NCI-H1417 treated with DMSO at 0.1 percent for 48 hours (cell line): ENCODE data around the gene CEP170.
"Not testable (repeated sequence)": the region's sequence is repeated elsewhere in the genome, so short reads cannot be mapped to it uniquely, and the experiment has no call there.

ENCODE experiments used
- DNase-seq: peaks from one replicate; lab custom pipeline; 2025; lab: John Stamatoyannopoulos, UW

The CEP170 gene

DNA sequence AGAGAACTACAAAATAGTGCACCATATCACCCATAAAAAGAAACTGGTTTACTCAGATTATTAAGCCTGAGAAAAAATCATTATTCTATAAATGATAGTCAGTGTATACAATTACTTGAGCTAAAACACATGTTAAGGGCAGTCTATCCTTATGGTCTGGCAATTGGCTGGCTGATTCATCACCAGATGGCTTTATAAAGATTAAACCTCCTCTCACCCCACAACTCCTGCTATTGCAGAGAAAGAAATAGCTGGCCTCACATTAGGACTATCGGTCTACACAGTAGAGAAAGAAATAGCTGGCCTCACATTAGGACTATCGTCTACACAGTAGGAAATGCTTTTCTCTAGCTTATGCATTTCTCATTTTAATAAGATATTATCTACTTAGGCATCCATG lies 21.2 kb downstream of the CEP170 start:
- no peak for DNase-seq

DNA sequence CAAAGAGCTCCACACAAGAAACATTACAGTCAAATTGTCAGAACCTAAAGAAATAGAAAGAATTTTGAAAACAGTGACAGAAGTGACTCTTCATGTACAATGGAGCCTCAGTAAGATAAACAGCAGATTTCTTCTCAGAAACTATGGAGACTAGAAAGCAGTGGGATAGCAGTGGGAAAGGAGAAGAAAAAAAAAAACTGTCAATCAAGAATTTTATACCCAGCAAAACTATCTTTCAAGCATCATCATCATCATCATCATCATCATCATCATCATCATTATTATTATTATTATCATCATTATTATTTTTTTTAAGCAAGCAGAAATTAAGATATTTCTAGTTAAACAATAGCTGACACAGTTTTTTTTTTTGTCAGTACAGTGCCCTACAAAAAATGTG lies 24.2 kb downstream of the CEP170 start:
- no peak for DNase-seq

GRCh38 chr1:243229526-243229925 lies 25.6 kb downstream of the CEP170 start:
- no peak for DNase-seq

DNA sequence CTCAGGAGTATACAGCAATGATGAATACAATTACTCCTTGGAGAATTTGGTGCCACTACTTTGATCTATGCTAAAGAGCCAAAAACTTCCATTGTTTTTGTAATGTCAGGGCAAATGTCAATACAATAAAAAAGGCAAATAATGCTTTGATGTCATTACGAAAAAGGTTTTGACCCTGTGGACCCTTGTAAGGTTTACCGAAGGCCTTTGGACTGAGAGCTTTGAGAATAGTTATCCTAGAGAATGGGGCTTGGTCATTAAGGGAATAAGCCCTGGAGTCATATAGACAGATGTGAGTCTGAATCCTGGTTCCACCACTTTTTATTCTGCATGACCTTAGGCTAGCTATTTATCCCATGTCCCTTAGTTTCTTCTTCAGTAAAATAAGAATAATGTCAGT lies 27.5 kb downstream of the CEP170 start:
- no peak for DNase-seq

DNA sequence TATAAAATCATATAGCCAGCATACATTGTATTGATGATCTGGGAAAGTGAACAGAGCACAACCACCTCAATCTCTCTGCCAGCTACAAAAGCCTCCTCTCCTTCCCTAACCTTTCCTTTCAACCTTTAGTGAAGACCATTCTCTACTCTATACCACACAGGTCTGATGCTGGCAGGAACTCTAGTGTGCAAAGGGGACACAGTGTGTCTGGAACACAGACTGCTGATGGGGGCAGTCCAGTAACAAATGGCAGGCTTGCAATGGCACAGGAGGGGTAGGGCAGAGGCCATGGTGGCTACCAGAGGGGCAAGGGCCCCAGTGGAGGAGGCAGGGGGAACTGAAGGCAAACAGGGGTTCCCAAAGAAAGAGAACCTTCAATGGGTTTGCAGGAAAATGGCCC lies 37.0 kb downstream of the CEP170 start:
- no peak for DNase-seq

DNA sequence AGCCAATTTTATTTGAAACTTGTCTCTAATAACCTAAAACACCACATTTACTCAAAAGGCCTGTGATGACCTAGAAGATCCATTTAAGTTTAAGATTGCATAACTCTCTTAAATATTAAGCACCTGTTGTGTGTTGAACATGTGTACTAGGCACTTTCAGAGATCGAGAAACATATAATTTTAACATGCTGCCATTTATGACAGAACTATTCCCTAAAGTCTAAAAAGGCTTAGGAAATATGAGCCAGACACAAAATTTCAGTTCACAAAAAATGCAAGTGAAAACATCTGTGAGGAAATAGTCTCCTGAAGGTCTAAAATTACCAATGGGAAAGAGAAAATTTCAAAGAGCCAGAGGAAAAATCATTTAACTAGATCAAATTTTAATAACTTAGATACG lies 37.7 kb downstream of the CEP170 start:
- no peak for DNase-seq

- DNase-seq, result no peak
Observed at GRCh38 chr1:243216741-243217140, 38.3 kb downstream of the CEP170 start.

DNA sequence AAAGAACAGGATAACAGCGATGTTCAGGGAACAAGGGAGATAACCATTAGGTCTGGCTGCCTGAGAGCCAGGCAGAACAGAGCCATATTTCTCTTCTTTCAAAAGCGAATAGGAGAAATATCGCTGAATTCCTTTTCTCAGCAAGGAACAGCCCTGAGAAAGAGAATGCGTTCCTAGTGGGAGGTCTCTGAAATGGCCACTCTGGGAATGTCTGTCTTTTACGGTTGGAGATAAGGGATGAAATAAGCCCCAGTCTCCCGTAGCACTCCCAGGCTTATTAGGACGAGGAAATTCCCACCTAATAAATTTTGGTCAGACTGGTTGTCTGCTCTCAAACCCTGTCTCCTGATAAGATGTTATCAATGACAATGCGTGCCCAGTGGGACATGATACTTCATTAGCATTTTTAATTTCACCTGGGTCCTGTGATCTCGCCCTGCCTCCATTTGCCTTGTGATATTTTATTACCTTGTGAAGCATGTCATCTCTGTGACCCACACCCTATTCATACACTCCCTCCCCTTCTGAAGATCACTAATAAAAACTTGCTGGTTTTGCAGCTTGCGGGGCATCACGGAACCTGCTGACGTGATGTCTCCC lies 39.7 kb downstream of the CEP170 start:
- DNase-seq, result not testable (repeated sequence)

- DNase-seq, result no peak
Observed at GRCh38 chr1:243213045-243213787, 41.9 kb downstream of the CEP170 start.

DNA sequence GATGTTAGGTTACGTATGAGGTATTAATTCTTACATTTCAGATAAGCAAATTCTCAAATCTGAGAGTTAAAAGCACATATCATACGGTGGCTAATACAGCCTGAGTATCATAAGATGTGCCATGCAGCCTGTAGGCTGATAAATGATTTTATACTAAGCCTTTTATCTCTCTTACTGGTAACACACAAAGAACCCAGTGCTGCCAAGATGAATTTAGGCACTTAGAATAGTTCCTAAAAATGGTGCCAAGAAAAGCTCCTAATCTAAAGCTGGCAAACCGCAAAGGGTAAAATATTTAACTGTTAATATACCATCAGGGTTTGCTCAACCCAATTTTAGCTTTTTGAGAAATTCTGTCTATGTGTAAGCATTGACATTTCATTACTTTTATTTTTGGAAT lies 43.1 kb downstream of the CEP170 start:
- not testable (repeated sequence) for DNase-seq

DNA sequence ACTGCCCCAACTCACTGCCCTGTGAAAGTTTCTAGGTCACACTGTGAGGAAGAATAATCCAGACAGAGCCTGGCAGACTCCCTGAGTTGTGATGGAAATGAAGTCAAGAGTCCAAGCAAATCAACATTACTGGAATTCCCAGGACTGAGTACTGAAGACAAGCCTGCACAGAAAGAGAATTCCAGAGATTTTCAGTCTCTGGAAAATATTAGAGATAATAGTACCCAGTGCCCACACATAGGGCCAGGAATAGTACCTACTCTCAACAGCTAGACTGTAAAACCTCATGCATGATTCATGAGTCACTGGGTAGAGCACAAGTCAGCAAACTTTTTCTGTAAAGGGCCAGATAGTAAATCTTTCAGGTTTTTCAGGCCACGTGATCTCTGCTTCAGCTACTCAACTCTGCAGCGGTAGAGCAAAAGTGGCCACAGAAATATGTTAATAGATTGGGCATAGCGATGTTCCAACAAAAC lies 50.0 kb downstream of the CEP170 start:
- not testable (repeated sequence) for DNase-seq

- DNase-seq, result not testable (repeated sequence)
Observed at GRCh38 chr1:243204336-243204735, 50.7 kb downstream of the CEP170 start.

DNA sequence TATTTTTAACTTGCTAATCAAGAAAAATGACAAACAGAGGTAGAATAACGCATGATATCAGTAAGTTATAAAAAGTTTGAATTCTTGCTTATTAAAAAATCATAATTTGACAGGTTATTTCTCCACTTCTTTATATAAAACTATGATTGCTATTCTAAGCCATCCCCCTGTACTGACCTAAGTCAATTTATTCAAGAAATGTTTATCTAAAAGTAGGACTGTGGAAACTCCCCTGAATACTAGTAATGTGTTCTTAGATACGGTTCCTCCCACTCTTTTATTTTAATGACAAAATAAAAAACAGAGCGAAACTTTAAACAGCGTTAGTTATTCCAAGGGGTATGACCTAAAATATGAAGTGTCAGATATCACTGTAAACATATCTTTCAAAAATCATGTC lies 51.9 kb downstream of the CEP170 start:
- DNase-seq, result not testable (repeated sequence)

- DNase-seq, result not testable (repeated sequence)
Observed at GRCh38 chr1:243201316-243201715, 53.8 kb downstream of the CEP170 start.

DNA sequence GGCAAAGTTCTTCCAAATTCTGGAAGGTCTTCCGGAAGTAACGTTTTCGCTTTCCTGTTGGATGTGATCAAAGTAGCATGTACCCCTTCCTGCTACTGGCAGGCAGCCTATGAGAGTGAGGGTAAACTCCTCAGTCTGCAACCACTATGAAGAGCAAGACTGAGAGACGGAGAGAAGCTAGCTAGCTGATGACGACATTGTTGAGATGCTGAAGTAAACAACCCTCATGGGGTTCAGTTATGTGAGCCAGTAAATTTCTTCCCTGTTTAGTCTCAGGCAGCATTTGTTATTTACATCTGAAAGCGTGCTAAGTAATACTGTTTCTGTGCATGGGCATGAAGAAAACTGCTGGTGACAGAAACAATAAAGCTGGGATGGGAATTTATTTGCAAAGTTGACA lies 57.6 kb downstream of the CEP170 start:
- not testable (repeated sequence) for DNase-seq

GRCh38 chr1:243193330-243193729 lies 61.8 kb downstream of the CEP170 start:
- not testable (repeated sequence) for DNase-seq

DNA sequence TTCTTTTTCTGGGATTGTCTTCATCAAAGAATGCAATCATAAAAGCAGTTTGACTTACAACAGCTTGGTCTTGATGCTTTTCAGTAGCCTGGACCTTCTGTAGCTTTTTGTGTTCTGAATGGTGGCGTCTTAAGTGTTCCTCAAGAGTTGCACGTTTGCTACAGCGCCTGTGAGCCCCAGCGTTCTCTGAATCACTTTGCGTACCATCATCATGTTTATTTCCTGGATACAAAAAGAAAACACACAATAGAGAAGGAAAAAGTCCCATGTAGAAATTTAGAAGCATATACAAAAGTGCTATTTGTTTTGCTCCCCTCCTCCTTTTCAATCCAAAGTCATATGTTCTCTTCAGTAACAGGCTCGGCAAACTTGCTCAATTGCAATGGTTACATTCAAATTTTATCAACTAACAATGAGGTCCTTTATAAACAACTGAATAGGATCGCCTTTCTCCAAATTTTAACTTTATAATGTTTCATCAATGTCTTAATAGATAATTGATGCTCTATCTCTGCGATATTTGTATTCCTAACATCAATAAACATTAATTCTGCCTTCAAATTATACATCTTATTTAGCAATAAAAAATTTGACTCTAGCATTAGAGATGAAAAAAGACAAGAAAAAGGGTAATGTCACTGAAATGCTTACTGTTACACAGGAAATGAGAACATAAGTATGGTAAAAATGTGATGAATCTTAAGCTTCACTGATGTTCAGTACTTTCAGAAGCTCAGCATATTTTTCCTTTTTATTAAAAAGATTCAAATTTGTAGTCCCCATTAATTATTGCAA lies 68.7 kb downstream of the CEP170 start:
- not testable (repeated sequence) for DNase-seq

DNA sequence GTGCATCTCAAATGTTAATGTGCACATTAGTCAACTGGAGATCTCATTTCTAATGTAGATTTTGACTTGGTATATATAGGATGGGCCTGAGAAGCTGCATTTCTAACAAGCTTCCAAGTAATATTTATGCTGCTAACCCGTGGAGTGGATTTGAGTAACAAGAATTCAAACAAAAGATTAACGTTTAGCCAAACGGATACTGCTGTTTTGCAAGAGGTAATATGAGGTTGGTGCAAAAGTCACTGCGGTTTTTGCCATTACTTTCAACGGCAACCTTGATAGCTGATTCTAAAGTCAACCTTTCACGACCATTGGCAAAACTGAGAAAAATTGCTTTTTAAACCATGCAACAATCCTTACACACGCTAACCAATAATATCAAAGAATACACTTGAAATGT lies 70.3 kb downstream of the CEP170 start:
- not testable (repeated sequence) for DNase-seq

- DNase-seq, result not testable (repeated sequence)
Observed at GRCh38 chr1:243183661-243184060, 71.4 kb downstream of the CEP170 start.

DNA sequence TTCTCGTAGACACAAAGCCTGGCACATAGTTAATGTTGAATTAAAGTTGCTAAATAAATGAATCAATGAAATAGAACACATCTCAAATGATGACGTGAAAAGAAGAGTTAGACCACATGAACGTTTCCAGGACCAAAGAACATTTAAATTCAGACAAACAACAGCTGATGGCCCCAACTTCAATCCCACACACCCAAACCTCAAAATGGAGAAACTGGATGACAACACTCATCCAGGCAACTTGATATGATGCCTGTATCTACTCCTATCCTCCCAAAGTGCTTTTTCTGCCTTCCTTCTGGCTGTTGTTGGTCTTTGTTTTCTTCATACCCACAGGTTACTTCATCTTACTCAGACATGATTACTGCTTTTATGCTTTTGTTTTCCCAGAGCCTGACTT lies 71.9 kb downstream of the CEP170 start:
- not testable (repeated sequence) for DNase-seq

DNA sequence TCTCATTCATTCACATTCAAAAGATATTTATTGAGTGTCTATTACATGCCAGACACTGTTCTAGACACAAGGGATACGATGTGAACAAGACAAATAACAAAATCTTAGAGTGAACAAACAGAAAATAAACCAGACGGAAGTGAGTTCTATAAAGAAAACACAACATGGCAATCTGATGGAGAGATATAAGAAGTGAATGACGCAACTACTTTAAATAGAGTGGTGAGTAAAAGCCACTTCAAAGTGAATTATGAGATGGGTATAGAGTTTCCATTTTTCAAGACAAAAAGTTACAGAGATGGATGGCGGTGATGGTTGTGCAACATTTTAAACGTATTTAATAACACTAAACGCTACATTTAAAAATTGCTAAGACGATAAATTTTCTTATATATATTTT lies 75.4 kb downstream of the CEP170 start:
- DNase-seq, result no peak

- DNase-seq, result not testable (repeated sequence)
Observed at GRCh38 chr1:243177792-243178191, 77.3 kb downstream of the CEP170 start.
